ENCODE results near the gene CNTD1.
"Not testable (repeated sequence)": the region's sequence is repeated elsewhere in the genome, so short reads cannot be mapped to it uniquely, and the experiment has no call there.

CNTD1 gene, protein sequence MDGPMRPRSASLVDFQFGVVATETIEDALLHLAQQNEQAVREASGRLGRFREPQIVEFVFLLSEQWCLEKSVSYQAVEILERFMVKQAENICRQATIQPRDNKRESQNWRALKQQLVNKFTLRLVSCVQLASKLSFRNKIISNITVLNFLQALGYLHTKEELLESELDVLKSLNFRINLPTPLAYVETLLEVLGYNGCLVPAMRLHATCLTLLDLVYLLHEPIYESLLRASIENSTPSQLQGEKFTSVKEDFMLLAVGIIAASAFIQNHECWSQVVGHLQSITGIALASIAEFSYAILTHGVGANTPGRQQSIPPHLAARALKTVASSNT

DNA sequence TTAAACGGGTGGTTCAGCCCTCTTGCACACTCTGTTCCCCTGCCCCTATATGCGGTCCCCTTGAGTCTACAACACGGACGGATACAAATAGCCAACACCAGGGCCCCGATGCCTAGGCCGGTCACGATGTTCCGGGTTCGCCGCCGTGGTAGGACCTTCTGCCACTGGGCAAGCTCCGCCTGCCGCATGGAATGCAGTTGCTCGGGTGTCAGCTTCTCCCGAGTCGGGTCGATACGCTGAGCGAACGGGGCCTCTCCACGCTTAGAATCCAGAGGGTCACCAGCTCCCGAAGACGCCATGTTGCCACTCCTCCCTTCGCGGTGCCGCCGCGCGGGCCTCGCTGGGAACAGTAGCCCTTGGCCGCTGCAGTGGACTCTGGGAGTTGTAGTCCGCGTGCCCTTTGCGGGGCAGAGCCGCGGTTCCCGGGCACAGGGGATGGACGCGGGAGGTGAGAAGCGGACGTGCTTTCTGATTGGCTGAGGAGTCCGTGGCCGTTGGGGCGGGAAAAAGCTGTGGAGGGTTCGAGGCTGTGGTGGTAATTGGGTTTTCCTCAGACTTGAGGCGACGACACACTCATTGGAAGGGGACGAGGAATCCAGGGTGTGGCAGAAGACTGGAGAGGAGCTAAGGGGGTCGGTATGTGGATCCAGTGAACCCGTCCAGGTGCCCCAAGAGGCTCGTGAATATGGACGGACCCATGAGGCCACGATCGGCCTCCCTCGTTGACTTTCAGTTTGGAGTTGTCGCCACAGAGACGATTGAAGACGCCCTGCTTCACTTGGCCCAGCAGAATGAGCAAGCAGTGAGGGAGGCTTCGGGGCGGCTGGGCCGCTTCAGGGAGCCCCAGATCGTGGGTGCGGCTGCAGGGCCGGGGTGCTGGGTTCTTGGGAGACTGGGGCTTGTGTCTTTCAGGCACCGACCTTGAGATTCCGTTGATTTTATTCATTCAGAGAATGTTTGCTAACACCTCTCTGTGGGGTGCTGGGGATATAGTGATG is at the start of gene CNTD1, which contains the start of gene COA3:
CNTD1 (plus strand) TSS at position 479 of the 998 bp plus-strand sequence; CDS start at position 686, 207 bp downstream.
COA3 (minus strand) TSS at position 322 of the 998 bp plus-strand sequence; CDS start at position 299, 23 bp downstream.
- peak; percentile 85 to 88 for DNase-seq
- TF ChIP-seq GATA1 (IDR thresholded peaks at IDR 0.05; ENCODE audit: low read depth, low read length) (no peak), POLR2A (IDR thresholded peaks at IDR 0.05; ENCODE audit: low read length) (peak; percentile 45)

DNA sequence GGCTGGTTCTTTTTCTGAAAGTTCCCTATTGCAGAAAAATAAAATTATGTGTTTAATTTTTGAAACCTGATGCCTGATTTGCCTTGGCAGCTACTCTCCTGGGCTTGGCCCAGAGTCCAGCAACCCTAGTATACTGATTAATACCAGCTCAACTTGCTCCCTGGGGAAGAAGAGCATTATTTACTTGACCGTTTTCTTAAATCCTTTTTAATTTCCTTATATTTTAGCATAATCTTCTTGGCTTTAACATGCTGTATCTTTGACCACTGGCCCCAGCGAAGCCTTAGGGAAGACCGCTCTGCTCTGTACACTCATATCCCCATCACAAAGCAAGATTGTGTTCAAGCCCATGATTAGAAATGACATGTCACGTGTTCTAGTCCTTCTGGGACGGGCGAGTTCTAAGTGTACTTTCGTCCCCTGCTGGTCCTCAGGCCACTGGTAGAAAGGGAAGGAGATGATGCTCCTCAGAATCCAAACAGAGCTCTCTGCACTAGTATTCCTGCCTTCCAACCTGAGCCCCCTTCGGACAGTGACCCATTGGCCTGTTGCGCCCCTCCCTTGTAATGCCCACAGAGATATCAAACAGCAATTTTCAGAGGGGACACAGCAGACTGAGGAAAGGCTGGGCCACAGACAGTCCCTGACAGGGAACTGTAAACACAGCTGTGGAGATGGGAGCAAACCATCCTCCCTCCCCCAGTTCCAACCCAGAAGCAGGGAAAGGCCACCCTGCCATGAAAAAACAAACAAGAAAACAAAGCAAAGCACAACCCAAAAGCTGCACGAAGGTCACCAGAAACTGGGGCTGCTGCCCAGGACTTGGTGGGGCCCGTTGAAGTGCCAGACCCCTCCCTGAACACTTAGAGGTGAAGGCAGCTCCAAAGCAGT is 49.5 kb upstream of the CNTD1 start:
- DNase-seq = no peak
- TF ChIP-seq GATA1 (IDR thresholded peaks at IDR 0.05; ENCODE audit: low read depth, low read length) (no peak), POLR2A (IDR thresholded peaks at IDR 0.05; ENCODE audit: low read length) (no peak)

- no peak for TF ChIP-seq GATA1 (IDR thresholded peaks at IDR 0.05; ENCODE audit: low read depth, low read length)
- TF ChIP-seq POLR2A (IDR thresholded peaks at IDR 0.05; ENCODE audit: low read length) = no peak
- no peak for DNase-seq
Measured at GRCh38 chr17:42750739-42751344, 47.8 kb upstream of the CNTD1 start.

DNA sequence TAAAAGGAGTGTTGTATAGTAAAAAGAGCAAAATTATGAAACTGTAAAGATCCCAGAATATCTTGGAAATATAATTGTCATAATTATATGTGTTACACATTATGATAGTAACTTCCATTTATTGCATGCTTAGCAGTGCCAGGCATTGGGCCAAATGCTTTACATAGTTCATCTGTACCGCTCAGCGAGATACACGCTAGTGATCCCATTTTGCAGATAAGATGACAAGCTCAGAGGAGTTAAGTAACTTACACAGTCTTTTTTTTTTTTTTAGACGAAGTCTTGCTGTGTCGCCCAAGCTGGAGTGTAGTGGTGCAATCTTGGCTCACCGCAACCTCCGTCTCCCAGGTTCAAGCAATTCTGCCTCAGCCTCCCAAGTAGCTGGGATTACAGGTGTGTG is 47.0 kb upstream of the CNTD1 start:
- TF ChIP-seq POLR2A (IDR thresholded peaks at IDR 0.05; ENCODE audit: low read length) = no peak
- TF ChIP-seq GATA1 (IDR thresholded peaks at IDR 0.05; ENCODE audit: low read depth, low read length) = no peak
- peak; percentile 43 to 53 for DNase-seq

GRCh38 chr17:42754782-42755181 is 43.9 kb upstream of the CNTD1 start:
- TF ChIP-seq GATA1 (IDR thresholded peaks at IDR 0.05; ENCODE audit: low read depth, low read length) (no peak), POLR2A (IDR thresholded peaks at IDR 0.05; ENCODE audit: low read length) (no peak)
- DNase-seq = no peak

- TF ChIP-seq POLR2A (IDR thresholded peaks at IDR 0.05; ENCODE audit: low read length) = no peak
- no peak for TF ChIP-seq GATA1 (IDR thresholded peaks at IDR 0.05; ENCODE audit: low read depth, low read length)
Measured at GRCh38 chr17:42759982-42760651, 38.5 kb upstream of the CNTD1 start.

GRCh38 chr17:42760652-42761581 is 37.7 kb upstream of the CNTD1 start, which contains the start of gene RAMP2:
Gene RAMP2, plus strand, starts transcription at chr17:42761227. Its CDS starts 35 bp downstream, at chr17:42761262.
- DNase-seq = peak; percentile 43 to 49
- TF ChIP-seq POLR2A (IDR thresholded peaks at IDR 0.05; ENCODE audit: low read length) = no peak
- no peak for TF ChIP-seq GATA1 (IDR thresholded peaks at IDR 0.05; ENCODE audit: low read depth, low read length)

More at GRCh38 chr17:42759982-42760651, 38.5 kb upstream of the CNTD1 start:
- no peak for DNase-seq

DNA sequence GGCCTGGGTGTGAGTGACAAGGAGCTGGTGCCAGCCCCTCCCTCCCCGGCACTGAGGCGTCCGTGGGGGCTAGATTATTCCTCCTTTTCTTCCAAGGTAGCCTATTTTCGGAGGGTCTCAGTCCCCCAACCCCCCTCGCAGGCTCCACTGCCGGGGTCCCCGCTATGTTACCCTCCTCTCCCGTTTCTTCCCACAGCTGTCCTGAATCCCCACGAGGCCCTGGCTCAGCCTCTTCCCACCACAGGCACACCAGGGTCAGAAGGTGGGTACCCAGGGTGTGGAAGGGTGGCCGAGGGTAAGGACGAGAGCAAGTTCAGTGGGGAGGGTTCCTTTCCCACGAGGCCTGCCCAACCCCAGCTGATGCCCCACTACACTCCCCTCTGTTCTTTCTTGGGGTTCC is 37.0 kb upstream of the CNTD1 start:
- no peak for DNase-seq
- TF ChIP-seq GATA1 (IDR thresholded peaks at IDR 0.05; ENCODE audit: low read depth, low read length) (no peak), POLR2A (IDR thresholded peaks at IDR 0.05; ENCODE audit: low read length) (no peak)

DNA sequence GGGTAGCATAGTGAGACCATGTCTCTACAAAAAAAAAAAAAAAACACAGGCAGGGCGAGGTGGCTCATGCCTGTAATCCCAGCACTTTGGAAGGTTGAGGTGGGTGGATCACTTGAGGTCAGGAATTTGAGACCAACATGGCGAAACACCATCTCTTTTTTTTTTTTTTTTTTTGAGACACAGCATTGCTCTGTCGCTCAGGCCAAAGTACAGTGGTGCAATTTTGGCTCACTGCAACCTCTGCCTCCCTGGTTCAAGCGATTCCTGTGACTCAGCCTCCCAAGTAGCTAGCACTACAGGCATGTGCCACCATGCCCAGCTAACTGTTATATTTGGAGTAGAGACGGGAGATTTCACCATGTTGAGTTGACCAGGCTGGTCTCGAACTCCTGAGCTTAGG is 32.5 kb upstream of the CNTD1 start:
- TF ChIP-seq POLR2A (IDR thresholded peaks at IDR 0.05; ENCODE audit: low read length) = no peak
- no peak for DNase-seq

GRCh38 chr17:42767512-42767911 is 31.1 kb upstream of the CNTD1 start:
- DNase-seq = no peak
- TF ChIP-seq POLR2A (IDR thresholded peaks at IDR 0.05; ENCODE audit: low read length) (no peak), GATA1 (IDR thresholded peaks at IDR 0.05; ENCODE audit: low read depth, low read length) (no peak)

GRCh38 chr17:42768006-42768405 is 30.7 kb upstream of the CNTD1 start:
- not testable (repeated sequence) for DNase-seq

GRCh38 chr17:42769964-42770363 is 28.7 kb upstream of the CNTD1 start:
- not testable (repeated sequence) for DNase-seq

All from erythroblast (primary cell).